SK-N-SH treated with all-trans-retinoic acid at 6 μM for 48 hours (cell line): ENCODE data around the gene PUDP.

Experiments used
- GLIS3 ChIP-seq: fragments of 250-450 bp; sonication (Bioruptor Pico); IDR thresholded peaks from 2 replicates; pipeline ENCODE4 v1.5.0; 2020; ENCODE audit warnings: mild to moderate bottlenecking, moderate library complexity
- POU6F1 ChIP-seq: fragments of 250-450 bp; sonication (Bioruptor Pico); IDR thresholded peaks from 2 replicates; pipeline ENCODE4 v1.8.0; 2021; ENCODE audit warnings: low read depth, mild to moderate bottlenecking, moderate library complexity, borderline replicate concordance
- TCF4 ChIP-seq: fragments of 250-450 bp; sonication (Bioruptor Pico); IDR thresholded peaks from 2 replicates; pipeline ENCODE4 v1.8.0; 2021; ENCODE audit warnings: mild to moderate bottlenecking, moderate library complexity, borderline replicate concordance
- ZC3H10 ChIP-seq: fragments of 250-450 bp; sonication (Bioruptor Pico); IDR thresholded peaks from 2 replicates; pipeline ENCODE4 v1.5.1; 2021; ENCODE audit warnings: mild to moderate bottlenecking, moderate library complexity
- TF ChIP-seq, protein P1 (sequence below): fragments of 250-450 bp; sonication (Bioruptor Pico); IDR thresholded peaks from 2 replicates; pipeline ENCODE4 v1.5.1; 2020; ENCODE audit warnings: low read depth, mild to moderate bottlenecking, moderate library complexity

GRCh38 chrX:7085879-7086278 lies 62.1 kb downstream of the PUDP start:
- TF ChIP-seq ZC3H10 (CRISPR knock-in tag) (no peak), TCF4 (CRISPR knock-in tag) (no peak), GLIS3 (CRISPR knock-in tag) (no peak), POU6F1 (no peak)
- TF ChIP-seq, protein P1, sequence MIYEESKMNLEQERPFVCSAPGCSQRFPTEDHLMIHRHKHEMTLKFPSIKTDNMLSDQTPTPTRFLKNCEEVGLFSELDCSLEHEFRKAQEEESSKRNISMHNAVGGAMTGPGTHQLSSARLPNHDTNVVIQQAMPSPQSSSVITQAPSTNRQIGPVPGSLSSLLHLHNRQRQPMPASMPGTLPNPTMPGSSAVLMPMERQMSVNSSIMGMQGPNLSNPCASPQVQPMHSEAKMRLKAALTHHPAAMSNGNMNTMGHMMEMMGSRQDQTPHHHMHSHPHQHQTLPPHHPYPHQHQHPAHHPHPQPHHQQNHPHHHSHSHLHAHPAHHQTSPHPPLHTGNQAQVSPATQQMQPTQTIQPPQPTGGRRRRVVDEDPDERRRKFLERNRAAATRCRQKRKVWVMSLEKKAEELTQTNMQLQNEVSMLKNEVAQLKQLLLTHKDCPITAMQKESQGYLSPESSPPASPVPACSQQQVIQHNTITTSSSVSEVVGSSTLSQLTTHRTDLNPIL, result no peak
